HG02884 (cell line): ENCODE results near the gene SNX30.

Experiments
- ATAC-seq: cut with Tn5 transposase; IDR thresholded peaks from one replicate; pipeline ENCODE4 v1.9.1; 2021; ENCODE audit warnings: mild to moderate bottlenecking, moderate library complexity; ENCODE audit not compliant: unreplicated experiment

SNX30 gene

GRCh38 chr9:112752334-112753125, 2.0 kb downstream of the SNX30 start:
- ATAC-seq = no peak

- no peak for ATAC-seq
Measured at GRCh38 chr9:112753725-112754124, 3.2 kb downstream of the SNX30 start.

DNA sequence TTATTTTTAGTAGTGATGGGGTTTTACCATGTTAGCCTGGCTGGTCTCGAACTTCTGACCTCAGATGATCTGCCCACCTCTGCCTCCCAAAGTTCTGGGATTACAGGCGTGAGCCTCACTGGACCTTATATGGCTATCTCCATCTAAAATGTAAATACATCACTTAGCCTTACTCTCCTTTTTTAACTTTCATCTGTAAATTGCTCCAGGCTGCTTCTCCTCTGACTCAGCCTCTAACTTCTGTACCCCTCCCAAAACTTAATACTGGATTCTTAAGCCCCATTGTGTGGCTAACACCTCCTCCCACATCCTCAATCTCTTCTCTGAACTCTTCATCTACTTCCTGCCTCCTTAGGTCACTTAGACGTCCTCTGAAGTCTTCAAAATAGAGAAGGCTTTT, 4.0 kb downstream of the SNX30 start:
- no peak for ATAC-seq

DNA sequence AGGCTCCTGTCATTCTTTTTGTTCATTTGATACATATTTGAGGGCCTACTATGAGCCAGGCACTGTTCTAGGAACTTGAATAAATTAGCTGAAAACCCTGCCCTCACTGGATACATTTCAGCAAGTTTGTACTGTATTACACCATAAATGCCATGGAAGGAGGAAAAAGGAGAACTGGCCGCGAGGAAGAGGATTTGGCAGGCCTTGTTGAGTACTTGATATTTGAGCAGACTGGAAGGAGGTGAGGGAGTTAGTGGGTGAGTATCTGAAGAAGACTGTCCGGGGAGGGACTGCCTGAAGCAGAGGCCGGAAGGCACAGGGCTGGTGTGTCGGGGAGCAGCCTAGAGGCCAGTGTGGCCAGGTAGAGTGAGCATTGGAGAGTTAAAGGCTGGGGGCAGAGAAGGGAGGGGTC, 4.5 kb downstream of the SNX30 start:
- ATAC-seq = no peak

DNA sequence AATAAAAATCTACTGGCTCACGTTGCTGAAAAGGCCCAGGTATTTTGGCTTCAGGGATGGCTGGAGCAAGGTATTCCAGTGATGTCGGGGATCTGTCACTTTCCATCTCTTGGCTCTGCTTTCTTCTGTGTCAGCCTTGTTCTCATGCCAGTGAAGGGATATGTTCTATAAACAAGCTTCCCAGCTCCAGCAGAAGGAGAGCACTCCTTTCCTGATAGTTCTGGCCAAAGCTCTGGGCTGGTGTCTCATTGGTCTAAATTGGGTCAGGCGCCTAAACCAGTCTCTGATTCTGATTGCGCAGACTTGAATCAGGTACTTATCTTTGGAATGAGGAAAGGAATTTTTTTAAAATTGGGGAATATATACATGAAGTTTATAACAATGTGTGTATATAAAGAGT, 5.1 kb downstream of the SNX30 start:
- no peak for ATAC-seq

DNA sequence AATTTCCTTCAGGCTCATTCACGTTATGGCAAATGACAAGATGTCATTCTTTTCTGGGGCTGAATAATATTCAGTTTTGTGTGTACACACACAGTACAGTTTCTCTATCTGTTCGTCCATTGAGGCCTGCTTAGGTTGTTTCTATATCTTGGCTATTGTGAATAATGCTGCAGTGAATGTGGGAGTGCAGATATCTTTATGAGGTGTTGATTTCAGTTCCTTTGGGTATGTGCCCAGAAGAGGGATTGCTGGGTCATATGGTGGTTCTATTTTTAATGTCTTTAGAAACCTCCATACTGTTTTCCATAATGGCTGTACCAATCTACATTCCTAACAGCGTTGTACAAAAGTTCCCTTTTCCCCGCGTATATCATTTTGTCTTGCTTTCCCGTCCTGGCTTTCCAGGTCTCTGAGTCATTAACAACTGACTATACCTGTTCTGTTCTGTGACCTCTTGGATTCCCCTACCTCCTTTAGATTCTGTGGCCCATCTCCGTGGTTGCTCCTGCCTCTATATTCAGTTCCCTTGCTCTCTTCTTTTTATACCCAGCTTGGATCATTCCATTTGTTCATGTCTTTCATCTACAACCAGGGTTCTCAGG, 6.8 kb downstream of the SNX30 start:
- no peak for ATAC-seq

DNA sequence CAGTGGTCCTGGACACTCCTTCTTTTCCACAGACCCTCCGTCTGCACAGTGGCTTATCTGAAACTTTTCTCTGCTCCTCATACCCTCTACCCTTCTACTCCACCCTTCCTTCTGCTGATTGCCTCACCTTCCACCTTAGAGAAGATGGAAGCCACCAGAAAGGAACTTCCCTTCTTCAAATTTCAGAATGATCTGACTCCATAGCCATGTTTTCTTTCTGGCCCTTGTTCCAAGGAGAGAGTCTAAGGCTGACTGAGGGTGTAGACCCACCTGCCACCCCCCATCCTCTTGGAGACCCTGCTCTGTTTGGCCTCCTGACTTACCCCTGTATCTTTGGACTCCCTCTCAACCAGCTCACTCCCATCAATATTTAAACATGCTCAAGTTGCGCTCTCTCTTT, 7.4 kb downstream of the SNX30 start:
- no peak for ATAC-seq

- no peak for ATAC-seq
Measured at GRCh38 chr9:112760821-112761220, 10.3 kb downstream of the SNX30 start.

- no peak for ATAC-seq
Measured at GRCh38 chr9:112761912-112762655, 11.5 kb downstream of the SNX30 start.

DNA sequence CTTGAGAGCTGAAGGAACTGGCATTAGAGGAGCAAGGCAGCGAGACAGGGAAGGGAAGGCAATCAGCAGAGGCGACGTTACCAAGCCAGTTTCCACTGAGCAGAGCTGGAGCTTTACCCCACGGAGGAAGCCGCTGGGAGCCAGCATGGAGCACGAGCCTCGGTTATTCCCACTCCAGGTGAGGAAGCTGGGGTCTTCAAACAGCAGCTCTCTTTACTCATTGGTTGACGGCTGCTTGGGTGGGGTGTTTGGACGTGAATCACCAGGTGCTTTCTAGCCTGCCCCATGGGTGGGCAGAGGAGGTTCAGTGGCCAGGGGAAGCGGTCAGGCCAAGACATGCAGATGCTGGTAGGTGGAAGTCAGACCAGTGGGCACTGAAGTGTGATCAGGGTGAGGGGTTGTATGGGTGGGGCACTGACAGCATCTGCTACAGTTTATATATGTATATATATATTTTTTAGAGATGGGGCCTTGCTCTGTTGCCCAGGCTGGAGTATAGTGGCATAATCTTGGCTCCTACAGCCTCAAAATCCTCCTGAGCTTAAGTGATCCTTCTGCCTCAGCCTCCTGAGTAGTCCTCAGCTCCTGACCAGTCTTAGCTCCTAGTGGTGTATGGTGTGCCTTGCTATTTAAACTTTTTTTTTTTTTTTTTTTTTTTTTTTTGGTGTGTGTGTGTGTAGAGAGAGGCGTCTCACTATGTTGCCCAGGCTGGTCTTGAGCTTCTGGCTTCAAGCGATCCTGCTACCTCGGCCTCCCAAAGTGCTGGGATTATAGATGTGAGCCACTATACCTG, 12.4 kb downstream of the SNX30 start:
- ATAC-seq = no peak

GRCh38 chr9:112764344-112764743, 13.8 kb downstream of the SNX30 start:
- ATAC-seq = no peak

DNA sequence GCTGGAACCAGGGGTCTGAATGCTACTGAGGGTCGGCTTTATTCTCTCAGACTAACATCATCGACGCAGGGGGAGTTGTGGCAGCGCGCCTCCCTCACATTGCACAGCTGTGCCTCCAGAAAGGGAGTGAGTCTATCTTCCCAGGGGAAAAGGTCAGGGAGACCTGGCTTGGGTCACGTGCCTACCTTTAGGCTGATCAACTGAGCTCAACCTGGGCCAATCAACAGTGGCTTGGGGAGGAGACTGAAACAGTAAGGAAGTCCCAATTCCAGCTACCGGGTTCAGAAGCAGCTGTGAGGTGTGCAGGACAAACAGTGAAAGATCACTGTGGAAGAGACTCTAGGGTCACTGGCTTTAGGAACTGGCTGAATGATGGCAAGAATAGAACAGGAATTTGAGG, 14.3 kb downstream of the SNX30 start:
- no peak for ATAC-seq

DNA sequence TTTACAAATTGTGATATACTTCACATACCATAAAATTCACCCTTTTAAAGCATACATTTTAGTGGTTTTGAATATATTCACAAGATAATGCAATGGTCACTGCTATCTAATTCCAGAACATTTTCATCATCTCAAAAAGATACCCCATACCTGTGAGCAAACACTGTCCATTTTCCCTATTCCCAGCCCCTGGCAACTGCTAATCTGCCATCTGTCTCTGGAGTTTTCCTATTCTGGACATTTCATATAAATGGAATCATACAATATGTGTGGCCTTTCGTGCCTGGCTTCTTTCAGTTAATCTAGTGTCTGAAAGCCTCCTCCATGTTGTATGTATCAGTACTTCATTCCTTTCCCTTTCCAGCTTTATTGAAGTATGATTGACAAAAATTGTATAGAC, 14.7 kb downstream of the SNX30 start:
- no peak for ATAC-seq

GRCh38 chr9:112771359-112772214, 21.0 kb downstream of the SNX30 start:
- ATAC-seq = peak; percentile 49

DNA sequence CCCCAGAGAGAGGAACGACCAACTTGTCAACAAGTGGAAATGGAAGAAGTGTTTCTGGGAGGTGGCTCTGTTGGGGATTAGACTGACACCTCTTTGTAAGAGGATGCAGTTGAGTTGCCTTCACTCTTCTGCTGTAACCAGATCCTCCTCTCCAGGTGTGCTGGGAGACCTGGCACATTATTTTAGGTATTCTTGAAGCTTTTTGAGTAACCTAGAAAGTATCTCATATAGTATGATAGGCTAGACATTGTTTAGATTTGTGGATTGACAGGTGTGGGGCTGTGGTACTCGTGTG, 21.6 kb downstream of the SNX30 start:
- no peak for ATAC-seq

DNA sequence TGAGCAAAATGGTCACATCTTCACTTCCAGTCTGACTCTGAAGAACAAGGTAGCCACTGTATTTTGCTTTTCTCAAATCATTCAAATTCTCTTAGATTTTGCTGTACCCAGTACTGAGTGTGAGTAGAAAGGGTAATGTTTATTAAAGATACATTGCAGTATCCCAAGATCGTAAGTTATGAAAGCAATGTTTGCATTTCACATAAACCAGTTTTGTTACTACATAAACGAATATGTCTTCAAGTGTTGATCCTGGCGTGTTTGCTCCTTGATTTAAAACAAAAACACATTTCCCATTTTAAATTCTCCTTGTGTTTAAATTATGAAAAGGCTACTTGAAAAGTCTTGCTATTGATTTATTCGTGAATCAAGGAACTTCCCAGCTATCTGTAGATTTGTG, 22.0 kb downstream of the SNX30 start:
- no peak for ATAC-seq

- no peak for ATAC-seq
Measured at GRCh38 chr9:112774006-112774996, 23.7 kb downstream of the SNX30 start.

GRCh38 chr9:112777914-112778313, 27.4 kb downstream of the SNX30 start:
- ATAC-seq = no peak

GRCh38 chr9:112780450-112781036, 30.0 kb downstream of the SNX30 start:
- no peak for ATAC-seq
